GM12872 (cell line): ENCODE results near the gene CFAP157.

Experiments used
- CTCF ChIP-seq: IDR thresholded peaks from 3 replicates; pipeline ENCODE4 v1.5.1; 2011; ENCODE audit warnings: low read depth, mild to moderate bottlenecking, low read length, moderate library complexity; ENCODE audit not compliant: insufficient read depth

Gene CFAP157

GRCh38 chr9:127693697-127694096 lies 13.1 kb upstream of the CFAP157 start:
- TF ChIP-seq CTCF: no peak

GRCh38 chr9:127694890-127695720 lies 11.7 kb upstream of the CFAP157 start:
- no peak for TF ChIP-seq CTCF

- TF ChIP-seq CTCF: no peak
Measured at GRCh38 chr9:127697575-127697974, 9.2 kb upstream of the CFAP157 start.

- no peak for TF ChIP-seq CTCF
Measured at GRCh38 chr9:127698386-127698785, 8.4 kb upstream of the CFAP157 start.

- TF ChIP-seq CTCF: no peak
Measured at GRCh38 chr9:127698985-127699670, 7.7 kb upstream of the CFAP157 start.

GRCh38 chr9:127700140-127700539 lies 6.6 kb upstream of the CFAP157 start:
- TF ChIP-seq CTCF: no peak

GRCh38 chr9:127700594-127701255 lies 6.1 kb upstream of the CFAP157 start:
- no peak for TF ChIP-seq CTCF
